Measurements from ENCODE around the gene GABRQ.

- TF ChIP-seq POLR2A (IDR thresholded peaks at IDR 0.05) (no peak), CTCF (IDR thresholded peaks at IDR 0.05) (no peak)
These were observed 10.3 kb downstream of the GABRQ start for GRCh38 chrX:152647978-152648377.
